Activated naive CD4-positive, alpha-beta T cell (primary cell): ENCODE measurements around the gene KAZALD1.

Source experiments
- DNase-seq, 4 experiments: peaks; one replicate each; lab custom pipeline; 2025; lab: John Stamatoyannopoulos, UW

The KAZALD1 gene

DNA sequence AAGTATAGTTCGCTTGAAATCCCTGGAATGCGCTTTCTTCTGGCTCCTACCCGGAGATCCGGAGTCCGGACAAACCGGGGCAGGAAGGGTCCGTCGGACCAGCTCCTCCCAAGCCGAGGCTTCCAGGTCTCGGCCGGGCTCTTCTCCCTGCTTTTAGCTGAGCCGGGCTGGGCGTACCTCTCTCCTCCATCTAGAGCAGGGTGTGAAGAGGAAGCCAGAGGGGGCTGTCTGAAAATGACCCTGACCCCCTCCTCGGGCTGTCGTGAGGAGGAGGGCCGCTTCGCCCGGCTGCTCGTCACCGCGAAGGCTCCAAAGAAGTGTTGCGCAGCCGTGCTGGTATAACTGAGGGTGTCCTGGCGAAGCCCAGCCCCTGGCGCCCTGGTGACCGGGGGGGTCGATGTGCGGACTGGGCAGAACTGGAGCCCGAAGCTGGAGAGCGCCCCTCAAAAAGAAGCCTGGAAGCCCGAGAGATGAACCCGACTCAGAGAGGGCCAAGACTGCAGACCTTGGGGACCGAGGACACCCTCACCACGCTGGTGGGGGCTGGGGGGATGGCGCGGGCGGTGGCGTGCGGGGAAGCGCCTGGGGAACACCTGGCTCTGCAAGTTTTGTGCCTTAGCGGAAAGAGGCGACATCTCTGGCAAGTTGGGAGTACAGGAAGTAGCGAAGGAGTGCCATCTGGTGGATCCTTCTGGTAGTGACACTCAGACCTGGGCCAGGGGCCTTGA, 5.7 kb downstream of the KAZALD1 start:
- peak; percentile 32 to 53 (median 49) for DNase-seq

DNA sequence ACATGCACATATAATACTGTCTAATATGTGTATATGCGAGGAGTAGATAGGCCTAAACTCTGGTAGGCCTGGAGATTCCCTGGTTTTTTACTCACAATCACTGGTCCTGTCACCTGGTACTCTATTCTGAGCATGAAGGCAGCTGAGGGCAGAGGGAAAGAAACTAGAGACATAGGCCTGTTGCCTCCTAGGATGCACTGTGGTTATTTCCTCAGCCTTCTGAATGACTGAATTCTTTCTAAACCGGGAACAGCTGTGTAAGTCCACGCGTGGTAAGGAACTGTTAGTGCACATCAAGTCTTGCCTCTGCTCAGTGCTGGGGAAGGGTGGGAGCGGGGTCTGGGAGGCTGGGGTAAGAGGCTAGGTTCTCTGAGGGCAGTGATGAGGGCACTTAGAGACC, 7.7 kb downstream of the KAZALD1 start:
- DNase-seq, result no peak

GRCh38 chr10:101070098-101070497, 8.3 kb downstream of the KAZALD1 start:
- no peak for DNase-seq

GRCh38 chr10:101071267-101071884, 9.6 kb downstream of the KAZALD1 start:
- no peak for DNase-seq

DNA sequence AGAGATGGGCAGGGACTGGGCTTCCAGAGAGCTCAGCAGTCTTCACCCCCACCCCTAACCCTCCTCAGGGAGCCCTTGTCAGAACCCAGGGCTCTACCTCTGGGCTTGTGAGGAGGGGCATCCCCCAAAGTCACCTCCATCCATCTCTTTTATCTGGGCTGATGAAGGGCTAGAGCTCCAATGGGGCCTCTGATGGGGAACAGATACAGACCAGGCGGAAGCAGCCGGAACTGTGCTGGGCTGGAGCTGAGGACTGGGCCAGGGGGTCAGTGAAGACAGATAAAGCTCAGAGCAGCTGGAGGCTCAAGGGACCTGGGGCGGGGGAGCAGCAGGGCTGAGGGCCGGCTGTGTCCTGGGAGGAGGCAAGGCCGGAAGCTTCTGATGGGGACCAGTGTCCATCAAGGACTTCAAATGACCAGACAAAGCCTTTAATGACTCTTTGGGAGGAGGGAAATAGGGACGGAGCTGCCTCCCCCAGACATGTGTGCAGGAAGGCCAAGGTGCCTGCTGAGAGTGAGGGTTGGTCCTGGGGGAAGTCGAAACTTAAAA, 10.2 kb downstream of the KAZALD1 start:
- DNase-seq, result no peak

- DNase-seq, result no peak
Observed at GRCh38 chr10:101072923-101073322, 11.1 kb downstream of the KAZALD1 start.

- DNase-seq, result no peak
Observed at GRCh38 chr10:101073631-101074030, 11.8 kb downstream of the KAZALD1 start.

DNA sequence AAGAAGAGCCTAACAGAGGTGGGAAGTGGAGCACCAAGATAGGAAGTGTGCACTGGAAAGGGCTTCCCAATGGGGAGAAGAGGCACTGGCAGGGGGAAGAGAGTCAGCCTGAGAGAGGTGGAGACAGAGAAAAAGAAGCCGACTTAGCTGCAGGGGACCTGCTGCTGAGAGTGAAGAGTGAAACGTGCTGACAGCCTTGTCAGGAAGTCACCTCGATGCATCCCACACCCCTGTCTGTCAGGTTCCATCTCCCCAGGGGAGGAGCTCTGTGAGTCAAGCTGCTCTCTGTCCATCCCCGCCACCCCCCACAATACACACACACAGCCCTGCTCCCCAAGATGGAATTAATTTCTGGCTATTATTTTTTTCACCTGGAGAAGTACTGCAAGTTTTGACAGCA, 14.0 kb downstream of the KAZALD1 start:
- DNase-seq, result no peak

DNA sequence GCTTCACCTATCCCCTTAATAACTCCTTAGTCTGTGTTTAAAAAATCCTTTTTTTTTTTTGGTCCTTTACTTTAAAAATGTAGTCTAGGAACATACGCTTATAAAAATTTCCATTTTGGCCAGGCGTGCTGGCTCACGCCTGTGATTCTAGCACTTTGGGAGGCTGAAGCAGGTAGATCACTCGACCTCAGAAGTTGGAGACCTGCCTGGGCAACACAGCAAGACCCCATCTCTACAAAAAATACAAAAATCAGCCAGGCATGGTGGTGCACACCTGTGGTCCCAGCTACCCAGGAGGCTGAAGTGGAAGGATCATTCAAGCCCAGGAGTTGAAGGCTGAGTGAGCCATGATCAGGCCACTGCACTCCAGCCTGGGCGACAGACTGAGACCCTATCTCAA, 14.8 kb downstream of the KAZALD1 start:
- DNase-seq, result no peak

GRCh38 chr10:101079874-101080273, 18.1 kb downstream of the KAZALD1 start:
- DNase-seq, result no peak

DNA sequence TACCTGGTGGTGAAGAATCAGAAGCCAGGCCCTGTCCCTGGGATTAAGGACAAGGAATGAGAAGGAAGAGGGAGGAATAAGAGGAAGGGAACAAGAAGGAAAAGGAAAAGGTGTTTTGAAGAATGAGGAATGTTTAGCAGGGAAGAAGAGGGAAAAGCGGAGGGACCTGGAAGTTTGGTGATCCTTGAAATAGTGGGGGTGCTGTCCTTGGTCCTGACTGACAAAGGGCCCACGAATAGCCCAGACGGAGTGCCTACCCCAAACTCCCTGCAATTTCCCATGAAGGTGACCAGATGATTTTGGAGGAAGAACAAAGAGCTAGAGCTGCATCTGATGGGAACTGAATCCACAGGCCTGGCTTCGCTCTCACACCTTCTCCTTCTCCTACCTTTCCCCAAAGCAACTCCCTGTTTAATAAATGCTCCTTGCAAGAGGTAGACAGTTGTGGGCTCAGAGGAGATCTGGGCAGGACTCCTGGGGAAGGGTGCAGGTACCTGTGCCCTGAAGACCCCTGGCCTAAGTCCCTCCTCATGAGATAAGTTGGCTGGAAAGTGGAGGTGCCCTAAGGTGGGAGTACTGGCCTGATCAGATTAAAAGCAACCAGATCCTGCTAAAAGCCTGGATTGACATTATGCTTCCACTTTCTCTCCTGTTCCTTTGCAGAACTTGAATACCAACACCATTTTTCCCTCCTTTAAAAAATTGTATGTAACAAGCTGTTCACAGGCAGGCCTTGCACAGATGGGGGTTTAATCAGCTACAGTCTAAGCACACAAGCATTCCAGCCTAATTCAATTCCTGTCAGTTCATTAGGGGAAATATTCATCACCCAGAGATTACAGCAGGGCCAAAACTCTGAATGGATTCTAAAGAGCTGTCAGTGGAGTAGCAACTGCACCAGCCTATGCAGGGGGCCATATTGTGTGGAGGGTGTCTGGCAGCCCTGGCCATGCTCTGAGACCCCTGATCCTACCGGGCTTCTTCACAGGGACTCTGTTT, 19.4 kb downstream of the KAZALD1 start:
- no peak for DNase-seq

DNA sequence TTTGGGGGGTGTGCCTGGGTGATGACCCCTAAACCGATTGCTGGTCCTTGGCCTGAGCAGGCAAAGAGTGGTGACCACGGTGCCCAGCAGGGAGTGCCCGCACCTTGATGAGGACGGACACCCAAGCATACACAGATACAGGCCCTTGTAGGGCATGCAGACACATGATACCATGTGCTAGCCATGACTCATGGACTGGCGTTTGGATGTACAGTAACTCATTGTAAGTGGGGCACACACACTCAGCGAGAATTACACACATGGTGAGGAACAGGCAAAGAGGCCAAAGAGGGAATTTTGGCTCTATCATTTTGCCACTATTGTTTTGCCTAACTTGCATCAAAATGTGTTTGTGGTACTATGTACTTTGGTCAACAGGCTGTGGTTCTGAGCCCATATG, 24.1 kb downstream of the KAZALD1 start:
- DNase-seq, result no peak

- DNase-seq, result no peak
Observed at GRCh38 chr10:101087376-101087775, 25.6 kb downstream of the KAZALD1 start.

GRCh38 chr10:101087965-101088364, 26.2 kb downstream of the KAZALD1 start:
- DNase-seq, result no peak

DNA sequence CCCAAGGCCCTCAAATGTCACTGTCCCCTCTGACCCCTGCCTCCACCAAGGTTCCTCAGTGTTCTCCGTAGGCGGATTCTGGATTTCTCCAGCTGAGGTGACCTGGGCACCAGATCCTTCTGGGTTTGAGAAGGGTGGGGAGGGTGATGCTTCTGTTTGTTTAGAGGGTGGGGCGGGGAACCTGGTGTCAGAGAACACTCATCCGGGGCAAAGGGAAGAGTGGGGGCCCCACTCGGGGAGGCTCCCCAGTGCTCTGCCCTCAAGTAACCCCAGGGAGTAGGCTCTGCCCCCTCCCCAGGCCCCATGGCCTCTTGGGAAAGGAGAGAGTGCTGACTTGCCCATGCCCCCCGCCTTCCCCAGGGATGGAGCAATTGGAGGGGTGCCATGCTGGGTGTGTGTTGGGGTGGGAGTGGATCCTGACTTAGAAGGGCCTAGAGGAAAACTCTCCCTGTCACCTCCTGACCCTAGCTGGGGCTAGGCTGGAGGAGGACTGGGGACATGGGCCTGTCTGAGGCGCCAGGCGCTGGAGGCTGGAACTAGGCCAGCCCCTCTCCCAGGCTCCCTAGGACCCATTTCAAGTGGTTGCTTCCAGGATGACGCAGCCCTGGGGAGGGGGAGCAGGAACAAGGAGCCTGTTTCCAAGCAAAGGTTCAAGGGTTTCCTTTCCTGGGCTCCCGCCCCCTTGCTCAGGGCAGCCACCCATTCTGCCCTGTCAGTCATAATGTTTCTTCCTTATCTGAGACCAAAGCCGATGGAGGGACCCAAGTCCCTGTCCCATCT, 27.9 kb downstream of the KAZALD1 start:
- no peak for DNase-seq

GRCh38 chr10:101090597-101090996, 28.8 kb downstream of the KAZALD1 start:
- no peak for DNase-seq

DNA sequence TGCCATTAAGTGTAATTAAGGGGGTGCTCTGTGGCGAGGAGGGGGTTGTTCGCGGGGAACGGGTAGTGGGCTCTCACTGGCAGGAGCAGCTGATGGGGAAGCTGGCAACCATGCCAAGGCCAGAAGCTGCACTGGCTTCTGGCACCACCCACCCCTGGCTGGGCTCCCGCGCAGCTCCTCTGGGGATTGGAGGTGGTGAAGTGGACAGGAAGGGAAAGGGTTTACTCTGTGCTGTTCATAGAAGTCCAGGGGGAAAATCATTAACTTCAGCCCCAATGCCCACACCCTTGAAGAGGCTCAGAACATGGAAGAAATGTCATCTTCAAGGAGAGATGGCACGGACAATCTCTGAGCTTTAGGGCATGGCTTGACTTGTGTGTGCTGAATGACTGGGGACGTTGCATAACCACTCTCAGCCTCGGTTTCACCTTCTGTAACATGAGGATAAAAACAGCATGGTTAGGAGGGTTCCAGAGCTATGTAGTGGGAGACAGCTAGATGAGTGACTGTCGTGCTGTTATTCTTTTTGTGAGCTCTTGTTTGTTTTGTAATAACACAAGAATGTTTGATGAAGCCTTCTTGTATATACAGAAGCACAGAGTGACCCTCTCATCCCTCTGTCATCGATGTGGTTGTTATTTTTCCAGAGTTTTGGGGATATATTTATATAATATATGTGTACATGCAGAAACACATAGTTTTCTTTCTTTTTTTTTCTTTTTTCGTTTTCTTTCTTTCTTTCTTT, 29.9 kb downstream of the KAZALD1 start:
- no peak for DNase-seq

DNA sequence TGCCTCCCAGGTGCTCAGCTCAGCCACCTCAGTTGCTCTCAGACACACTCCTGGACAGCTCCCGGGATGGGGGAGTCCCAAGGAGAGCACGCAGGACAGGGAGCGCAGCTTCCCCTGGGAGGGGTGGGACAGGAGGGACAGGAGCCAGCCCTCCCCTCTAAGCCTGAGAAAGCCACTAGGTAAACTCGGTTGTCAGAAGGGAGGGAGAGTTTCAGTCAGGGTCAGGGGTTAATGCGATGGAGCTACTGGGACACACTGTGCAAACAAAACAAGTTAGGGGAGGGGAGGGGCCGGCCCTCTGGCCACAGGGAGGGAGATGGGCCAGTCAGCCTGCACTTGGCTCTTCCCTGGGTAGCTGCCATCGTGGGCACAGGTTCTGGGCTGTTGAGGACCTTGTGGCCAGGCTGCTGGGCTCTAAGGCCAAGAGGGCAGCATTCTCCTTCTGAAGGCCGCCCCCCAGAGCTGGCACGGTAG, 31.1 kb downstream of the KAZALD1 start:
- DNase-seq, result no peak

GRCh38 chr10:101094121-101094879, 32.5 kb downstream of the KAZALD1 start:
- DNase-seq, result no peak

- DNase-seq, result no peak
Observed at GRCh38 chr10:101095004-101095403, 33.2 kb downstream of the KAZALD1 start.
